Duodenal mucosa (tissue), 2 donors: Measurements from ENCODE around the gene RTTN.
"Not testable (repeated sequence)": the region's sequence is repeated elsewhere in the genome, so short reads cannot be mapped to it uniquely, and the experiment has no call there.

ENCODE experiments used
- H3K27ac ChIP-seq: one replicate; pipeline ENCODE4 v1.7.0; 2013; ENCODE audit warnings: low read depth, low read length
- H3K27me3 ChIP-seq, 2 donors: one replicate each; pipeline ENCODE4 v1.7.0; 2013; ENCODE audit warnings: low read length in 2 of 2, control low read depth in 1 of 2; ENCODE audit not compliant: insufficient read depth in 2 of 2, control insufficient read depth in 1 of 2
- H3K36me3 ChIP-seq, 2 donors: one replicate each; pipeline ENCODE4 v1.7.0; 2013; ENCODE audit warnings: low read length in 2 of 2, control low read depth in 1 of 2; ENCODE audit not compliant: insufficient read depth in 2 of 2, control insufficient read depth in 1 of 2
- H3K4me1 ChIP-seq, 2 donors: one replicate each; pipeline ENCODE4 v1.7.0; 2013; ENCODE audit warnings: low read length in 2 of 2, control low read depth in 1 of 2; ENCODE audit not compliant: insufficient read depth in 2 of 2, control insufficient read depth in 1 of 2
- H3K4me3 ChIP-seq, 2 donors: one replicate each; pipeline ENCODE4 v1.7.0; 2013; ENCODE audit warnings: low read length in 2 of 2, low read depth in 1 of 2
- H3K9ac ChIP-seq, 2 donors: one replicate each; pipeline ENCODE4 v1.7.0; 2013; ENCODE audit warnings: low read length in 2 of 2, low read depth in 1 of 2
- H3K9me3 ChIP-seq, 2 donors: one replicate each; pipeline ENCODE4 v1.7.0; 2013; ENCODE audit warnings: low read length in 2 of 2, control low read depth in 1 of 2; ENCODE audit not compliant: control insufficient read depth in 1 of 2

RTTN gene

GRCh38 chr18:70110678-70111077 is 94.8 kb downstream of the RTTN start:
- no peaks in the 10 kb centered on the region for H3K4me1 ChIP-seq
- peaks cover 0 to 19% of the 10 kb centered on the region in 2 donors for H3K36me3 ChIP-seq
- H3K9ac ChIP-seq, result no peak overlapping the region
- H3K27ac ChIP-seq, result no peak overlapping the region
- no peak overlapping the region for H3K4me3 ChIP-seq
- no peaks in the 10 kb centered on the region for H3K9me3 ChIP-seq
- H3K27me3 ChIP-seq, result no peaks in the 10 kb centered on the region

GRCh38 chr18:70107091-70107490 is 98.4 kb downstream of the RTTN start:
- Histone ChIP-seq H3K27ac (no peak overlapping the region), H3K36me3 (peaks cover 0 to 25% of the 10 kb centered on the region in 2 donors), H3K4me1 (no peaks in the 10 kb centered on the region), H3K27me3 (no peaks in the 10 kb centered on the region), H3K9me3 (no peaks in the 10 kb centered on the region), H3K9ac (no peak overlapping the region), H3K4me3 (no peak overlapping the region)

GRCh38 chr18:70102854-70103253 is 102.6 kb downstream of the RTTN start:
- not testable (repeated sequence) for H3K27ac ChIP-seq, H3K4me3 ChIP-seq, H3K9me3 ChIP-seq, H3K9ac ChIP-seq, H3K4me1 ChIP-seq, H3K27me3 ChIP-seq
- H3K36me3 ChIP-seq, result peaks cover 0 to 13% of the 10 kb centered on the region in 2 donors

GRCh38 chr18:70089858-70090257 is 115.6 kb downstream of the RTTN start:
- H3K36me3 ChIP-seq, result peaks cover 0 to 4% of the 10 kb centered on the region in 2 donors

GRCh38 chr18:70086085-70086484 is 119.4 kb downstream of the RTTN start:
- peaks cover 0 to 4% of the 10 kb centered on the region in 2 donors for H3K36me3 ChIP-seq
- no peaks in the 10 kb centered on the region for H3K4me1 ChIP-seq
- no peaks in the 10 kb centered on the region for H3K9me3 ChIP-seq
- H3K4me3 ChIP-seq, result no peak overlapping the region
- H3K27me3 ChIP-seq, result no peaks in the 10 kb centered on the region
- H3K9ac ChIP-seq, result no peak overlapping the region
- H3K27ac ChIP-seq, result no peak overlapping the region

More at GRCh38 chr18:70089858-70090257, 115.6 kb downstream of the RTTN start:
- no peaks in the 10 kb centered on the region for H3K27me3 ChIP-seq
- H3K9me3 ChIP-seq, result no peaks in the 10 kb centered on the region
- no peak overlapping the region for H3K4me3 ChIP-seq
- H3K4me1 ChIP-seq, result no peaks in the 10 kb centered on the region
- H3K27ac ChIP-seq, result no peak overlapping the region
- H3K9ac ChIP-seq, result no peak overlapping the region

GRCh38 chr18:70085641-70086040 is 119.8 kb downstream of the RTTN start:
- H3K9me3 ChIP-seq, result no peaks in the 10 kb centered on the region
- no peaks in the 10 kb centered on the region for H3K4me1 ChIP-seq
- no peak overlapping the region for H3K27ac ChIP-seq
- no peak overlapping the region for H3K4me3 ChIP-seq
- H3K9ac ChIP-seq, result no peak overlapping the region
- no peaks in the 10 kb centered on the region for H3K27me3 ChIP-seq
- peaks cover 0 to 4% of the 10 kb centered on the region in 2 donors for H3K36me3 ChIP-seq

GRCh38 chr18:70082430-70082829 is 123.1 kb downstream of the RTTN start:
- no peak overlapping the region for H3K4me3 ChIP-seq
- no peak overlapping the region for H3K9ac ChIP-seq
- peaks cover 0 to 3% of the 10 kb centered on the region in 2 donors for H3K36me3 ChIP-seq
- H3K27ac ChIP-seq, result no peak overlapping the region
- no peaks in the 10 kb centered on the region for H3K4me1 ChIP-seq
- no peaks in the 10 kb centered on the region for H3K27me3 ChIP-seq
- no peaks in the 10 kb centered on the region for H3K9me3 ChIP-seq

GRCh38 chr18:70078106-70078505 is 127.4 kb downstream of the RTTN start:
- Histone ChIP-seq H3K4me1 (peaks cover 4 to 6% of the 10 kb centered on the region in 2 donors), H3K27ac (no peak overlapping the region), H3K27me3 (no peaks in the 10 kb centered on the region), H3K9ac (no peak overlapping the region), H3K36me3 (peaks cover 3 to 5% of the 10 kb centered on the region in 2 donors), H3K4me3 (no peak overlapping the region), H3K9me3 (no peaks in the 10 kb centered on the region)

- no peak overlapping the region for H3K27ac ChIP-seq
- no peaks in the 10 kb centered on the region for H3K9me3 ChIP-seq
- H3K4me3 ChIP-seq, result no peak overlapping the region
- H3K27me3 ChIP-seq, result no peaks in the 10 kb centered on the region
- H3K9ac ChIP-seq, result no peak overlapping the region
- peaks cover 4 to 6% of the 10 kb centered on the region in 2 donors for H3K4me1 ChIP-seq
- peaks cover 3 to 5% of the 10 kb centered on the region in 2 donors for H3K36me3 ChIP-seq
Observed at GRCh38 chr18:70075906-70076305, 129.6 kb downstream of the RTTN start.

GRCh38 chr18:70074116-70074515 is 131.4 kb downstream of the RTTN start:
- Histone ChIP-seq H3K27me3 (no peaks in the 10 kb centered on the region), H3K9ac (no peak overlapping the region), H3K4me1 (peaks cover 4 to 6% of the 10 kb centered on the region in 2 donors), H3K36me3 (peaks cover 3 to 5% of the 10 kb centered on the region in 2 donors), H3K9me3 (no peaks in the 10 kb centered on the region), H3K4me3 (no peak overlapping the region), H3K27ac (no peak overlapping the region)

- peaks cover 4 to 6% of the 10 kb centered on the region in 2 donors for H3K4me1 ChIP-seq
- H3K36me3 ChIP-seq, result peaks cover 3 to 5% of the 10 kb centered on the region in 2 donors
- no peak overlapping the region for H3K27ac ChIP-seq
- no peak overlapping the region for H3K9ac ChIP-seq
- H3K4me3 ChIP-seq, result no peak overlapping the region
- H3K27me3 ChIP-seq, result no peaks in the 10 kb centered on the region
- no peaks in the 10 kb centered on the region for H3K9me3 ChIP-seq
Observed at GRCh38 chr18:70073432-70073831, 132.1 kb downstream of the RTTN start.
